ENCODE measurements around the gene RRAS2.
"Not testable (repeated sequence)": the region's sequence is repeated elsewhere in the genome, so short reads cannot be mapped to it uniquely, and the experiment has no call there.

Gene RRAS2

DNA sequence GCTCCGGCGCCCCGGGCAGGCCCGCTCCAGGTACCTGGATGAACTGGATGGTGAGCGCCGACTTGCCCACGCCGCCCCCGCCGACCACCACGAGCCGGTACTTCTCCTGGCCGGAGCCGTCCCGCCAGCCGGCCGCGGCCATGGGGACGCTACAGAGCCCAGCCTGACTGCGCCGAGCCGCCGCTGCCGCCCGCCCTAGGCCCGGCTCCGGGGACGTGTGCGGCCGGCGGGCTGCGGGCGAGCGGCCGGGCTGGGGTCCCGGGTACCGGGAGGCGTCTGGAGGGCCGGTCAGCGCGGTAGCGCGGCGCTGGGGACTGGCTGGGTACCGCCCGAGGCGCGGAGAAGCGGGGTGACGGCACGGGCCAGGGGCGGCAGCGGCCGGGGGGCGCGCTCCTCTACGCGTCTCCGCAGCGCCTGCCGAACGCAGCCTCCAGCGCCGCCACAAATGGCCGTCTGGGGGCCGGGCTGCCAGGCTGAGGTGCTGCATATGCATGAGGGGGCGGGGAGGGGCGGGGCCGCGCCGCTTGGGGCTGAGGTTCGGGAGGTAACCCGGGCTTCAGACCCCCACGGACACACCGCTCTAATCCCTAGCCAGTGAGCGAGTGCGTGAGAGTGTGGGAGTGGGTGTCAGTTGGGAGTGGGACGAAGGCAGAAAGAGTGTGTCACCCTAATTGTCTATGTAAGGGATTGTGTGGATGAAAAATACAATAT, at the start of gene RRAS2:
Gene RRAS2 (minus strand): TSS at position 455 of the 711 bp plus-strand sequence. CDS start 313 bp downstream, at position 142.
- peak within 1 kb of the TSS; percentile 76 for H3K4me3 ChIP-seq (ENCODE audit: low read length)
- H3K27me3 ChIP-seq (ENCODE audit: insufficient read depth, low read length): no peaks in the 10 kb centered on the region
- H2AFZ ChIP-seq (ENCODE audit: low read depth, low read length): peak within 1 kb of the TSS; percentile 84
- H3K9me3 ChIP-seq (ENCODE audit: low read length): no peaks in the 10 kb centered on the region
- H3K4me1 ChIP-seq (ENCODE audit: insufficient read depth, low read length): peaks cover 9% of the 10 kb centered on the region
- H3K36me3 ChIP-seq (ENCODE audit: insufficient read depth, low read length): no peaks in the 10 kb centered on the region

DNA sequence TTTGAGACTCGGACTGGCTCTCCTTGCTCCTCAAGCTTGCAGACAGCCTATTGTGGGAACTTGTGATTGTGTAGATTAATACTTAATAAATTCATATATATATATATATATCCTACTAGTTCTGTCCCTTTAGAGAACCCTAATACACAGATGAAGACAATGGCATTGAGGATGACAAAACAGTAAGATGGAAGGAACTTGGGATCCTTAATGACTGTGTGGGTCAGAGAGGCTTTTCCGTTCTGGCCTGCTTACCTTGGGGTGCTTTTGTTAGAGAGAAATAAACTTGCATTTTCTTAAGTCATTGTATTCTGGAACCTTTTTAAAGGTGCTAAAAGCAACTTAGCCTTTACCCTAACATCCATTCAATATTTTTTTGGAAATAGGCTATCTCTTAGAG, 49.6 kb upstream of the RRAS2 start:
- Histone ChIP-seq H3K36me3 (ENCODE audit: insufficient read depth, low read length) (no peaks in the 10 kb centered on the region), H3K4me3 (ENCODE audit: low read length) (no peak overlapping the region), H2AFZ (ENCODE audit: low read depth, low read length) (no peak overlapping the region), H3K9me3 (ENCODE audit: low read length) (no peaks in the 10 kb centered on the region), H3K27me3 (ENCODE audit: insufficient read depth, low read length) (peaks cover 5% of the 10 kb centered on the region), H3K4me1 (ENCODE audit: insufficient read depth, low read length) (peaks cover 4% of the 10 kb centered on the region)

DNA sequence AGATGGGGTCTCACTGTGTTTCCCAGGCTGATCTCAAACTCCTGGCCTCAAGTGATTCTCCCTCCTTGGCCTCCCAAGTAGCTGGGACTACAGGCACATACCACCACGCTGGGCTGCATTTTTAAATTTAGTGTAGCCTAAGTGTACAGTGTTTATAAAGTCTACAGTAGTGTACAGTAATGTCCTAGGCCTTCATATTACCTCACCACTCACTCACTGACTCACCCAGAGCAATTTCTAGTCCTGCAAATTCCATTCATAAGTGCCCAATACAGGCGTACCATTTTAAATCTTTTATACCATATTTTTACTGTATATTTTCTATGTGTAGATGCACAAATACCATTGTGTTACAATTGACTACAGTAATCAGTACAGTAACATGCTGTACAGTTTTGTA, 47.1 kb upstream of the RRAS2 start:
- not testable (repeated sequence) for H2AFZ ChIP-seq (ENCODE audit: low read depth, low read length); H3K4me1 ChIP-seq (ENCODE audit: insufficient read depth, low read length); H3K4me3 ChIP-seq (ENCODE audit: low read length); H3K9me3 ChIP-seq (ENCODE audit: low read length); H3K36me3 ChIP-seq (ENCODE audit: insufficient read depth, low read length)
- peaks cover 14% of the 10 kb centered on the region for H3K27me3 ChIP-seq (ENCODE audit: insufficient read depth, low read length)

DNA sequence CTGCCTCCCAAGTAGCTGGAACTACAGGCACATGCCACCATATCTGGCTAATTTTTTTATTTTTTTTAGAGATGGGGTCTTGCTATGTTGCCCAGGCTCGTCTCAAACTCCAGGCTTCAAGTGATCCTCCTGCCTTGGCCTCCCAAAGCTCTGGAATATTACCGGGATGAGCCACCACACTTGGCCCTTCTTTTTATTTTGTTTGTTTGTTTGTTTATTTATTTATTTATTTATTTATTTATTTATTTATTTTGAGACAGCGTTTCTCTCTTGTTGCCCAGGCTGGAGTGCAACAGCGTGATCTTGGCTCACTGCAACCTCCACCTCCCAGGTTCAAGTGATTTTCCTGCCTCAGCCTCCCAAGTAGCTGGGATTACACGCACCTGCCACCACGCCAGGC, 44.5 kb upstream of the RRAS2 start:
- not testable (repeated sequence) for H3K36me3 ChIP-seq (ENCODE audit: insufficient read depth, low read length); H3K9me3 ChIP-seq (ENCODE audit: low read length); H3K4me3 ChIP-seq (ENCODE audit: low read length); H3K4me1 ChIP-seq (ENCODE audit: insufficient read depth, low read length); H2AFZ ChIP-seq (ENCODE audit: low read depth, low read length)
- peaks cover 19% of the 10 kb centered on the region for H3K27me3 ChIP-seq (ENCODE audit: insufficient read depth, low read length)

DNA sequence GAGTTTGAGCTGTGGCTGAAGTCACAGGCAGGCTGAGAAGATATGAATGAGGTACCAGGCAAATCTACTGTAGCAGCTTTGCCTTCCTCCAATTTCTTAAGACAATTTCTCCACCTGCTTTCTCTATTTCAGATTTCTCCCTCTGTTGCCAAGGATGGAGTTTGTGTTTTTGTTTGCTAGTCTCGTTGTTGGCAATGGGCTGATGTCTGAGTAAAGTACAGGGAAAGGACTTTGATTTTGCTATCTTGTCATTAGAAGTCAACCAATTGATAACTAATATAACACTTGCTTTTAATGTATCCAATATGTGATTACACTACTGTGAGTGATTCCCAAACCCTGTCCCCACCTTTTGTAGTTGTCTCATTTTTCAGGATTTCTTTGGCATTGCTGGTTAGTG, 40.1 kb upstream of the RRAS2 start:
- Histone ChIP-seq H3K9me3 (ENCODE audit: low read length) (no peaks in the 10 kb centered on the region), H3K4me1 (ENCODE audit: insufficient read depth, low read length) (no peaks in the 10 kb centered on the region), H3K4me3 (ENCODE audit: low read length) (no peak overlapping the region), H2AFZ (ENCODE audit: low read depth, low read length) (no peak overlapping the region), H3K27me3 (ENCODE audit: insufficient read depth, low read length) (peaks cover 22% of the 10 kb centered on the region), H3K36me3 (ENCODE audit: insufficient read depth, low read length) (no peaks in the 10 kb centered on the region)

DNA sequence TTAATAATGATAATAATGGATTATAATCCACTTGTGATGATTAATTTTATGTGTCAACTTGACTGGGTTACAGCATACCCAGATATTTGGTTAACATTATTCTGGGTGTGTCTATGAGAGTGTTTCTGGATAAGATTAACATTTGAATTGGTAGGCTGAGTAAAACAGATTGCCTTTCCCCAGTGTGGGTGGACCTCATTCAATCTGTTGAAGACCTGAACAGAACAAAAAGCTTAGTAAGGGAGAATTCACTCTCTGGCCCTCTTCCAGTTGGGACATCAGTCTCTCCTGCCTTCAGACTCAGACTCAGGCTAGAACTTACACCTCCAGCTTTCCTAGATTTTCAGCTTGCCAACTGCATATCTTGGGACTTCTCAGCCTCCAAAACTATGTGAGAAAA, 37.3 kb upstream of the RRAS2 start:
- no peak overlapping the region for H3K4me3 ChIP-seq (ENCODE audit: low read length)
- peaks cover 22% of the 10 kb centered on the region for H3K27me3 ChIP-seq (ENCODE audit: insufficient read depth, low read length)
- no peaks in the 10 kb centered on the region for H3K4me1 ChIP-seq (ENCODE audit: insufficient read depth, low read length)
- H3K36me3 ChIP-seq (ENCODE audit: insufficient read depth, low read length): no peaks in the 10 kb centered on the region
- H3K9me3 ChIP-seq (ENCODE audit: low read length): no peaks in the 10 kb centered on the region
- H2AFZ ChIP-seq (ENCODE audit: low read depth, low read length): no peak overlapping the region

DNA sequence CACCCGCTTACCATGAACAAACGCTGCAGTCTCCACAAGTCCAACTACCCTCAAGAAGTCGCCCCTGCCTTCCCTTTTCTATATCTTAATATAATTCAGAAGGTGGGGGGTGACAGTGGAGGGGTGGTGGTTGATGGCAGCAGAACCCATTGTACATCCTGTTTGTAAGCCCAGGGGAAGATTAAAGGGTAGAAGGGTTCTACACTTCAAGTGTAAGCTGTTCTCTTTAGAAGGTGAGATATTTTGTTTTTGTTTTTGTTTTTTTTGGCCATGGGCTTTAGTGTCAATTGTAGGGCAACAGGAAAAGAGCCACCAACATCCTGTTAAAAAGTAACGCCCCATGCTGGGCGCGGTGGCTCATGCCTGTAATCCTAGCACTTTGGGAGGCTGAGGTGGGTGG, 34.9 kb upstream of the RRAS2 start:
- Histone ChIP-seq H3K36me3 (ENCODE audit: insufficient read depth, low read length) (no peaks in the 10 kb centered on the region), H3K4me1 (ENCODE audit: insufficient read depth, low read length) (no peaks in the 10 kb centered on the region), H2AFZ (ENCODE audit: low read depth, low read length) (no peak overlapping the region)

DNA sequence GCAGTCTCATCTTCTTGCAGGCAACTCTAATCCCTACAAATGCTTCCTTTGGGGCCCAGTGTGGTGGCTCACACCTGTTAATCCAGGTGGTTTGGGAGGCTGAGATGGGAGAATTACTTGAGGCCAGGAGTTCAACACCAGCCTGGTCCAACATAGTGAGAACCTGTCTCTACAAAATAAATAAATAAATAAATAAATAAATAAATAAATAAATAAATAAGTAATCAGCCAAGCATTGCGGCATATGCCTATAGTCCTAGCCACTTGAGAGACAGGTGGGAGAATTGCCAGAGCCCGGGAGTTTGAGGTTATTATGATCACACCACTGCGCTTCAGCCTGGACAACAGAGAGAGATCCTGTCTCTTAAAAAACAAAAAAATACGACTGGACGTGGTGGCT, 34.1 kb upstream of the RRAS2 start:
- Histone ChIP-seq H3K9me3 (ENCODE audit: low read length) (no peaks in the 10 kb centered on the region), H3K4me3 (ENCODE audit: low read length) (no peak overlapping the region), H3K36me3 (ENCODE audit: insufficient read depth, low read length) (no peaks in the 10 kb centered on the region), H3K4me1 (ENCODE audit: insufficient read depth, low read length) (no peaks in the 10 kb centered on the region), H3K27me3 (ENCODE audit: insufficient read depth, low read length) (peaks cover 21% of the 10 kb centered on the region), H2AFZ (ENCODE audit: low read depth, low read length) (no peak overlapping the region)

More for the DNA sequence above, 34.9 kb upstream of the RRAS2 start:
- peaks cover 20% of the 10 kb centered on the region for H3K27me3 ChIP-seq (ENCODE audit: insufficient read depth, low read length)
- H3K9me3 ChIP-seq (ENCODE audit: low read length): no peaks in the 10 kb centered on the region
- no peak overlapping the region for H3K4me3 ChIP-seq (ENCODE audit: low read length)

DNA sequence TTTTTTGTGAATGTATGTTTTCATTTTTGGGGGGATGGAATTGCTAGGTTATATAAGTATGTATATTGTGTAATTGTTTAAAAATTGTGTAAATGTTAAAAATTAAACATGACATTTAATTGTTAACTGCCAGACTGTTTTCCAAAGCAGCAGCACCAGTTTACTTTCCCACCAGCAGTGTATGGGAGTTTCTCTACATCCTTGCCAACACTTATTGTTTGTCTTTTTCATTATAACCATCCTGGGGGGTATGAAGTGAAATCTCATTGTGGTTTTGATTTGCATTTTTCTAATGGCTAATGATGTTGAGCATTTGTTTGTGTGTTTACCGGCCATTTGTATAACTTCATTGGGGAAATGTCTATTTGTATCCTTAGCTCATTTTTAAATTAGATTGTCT, 31.7 kb upstream of the RRAS2 start:
- Histone ChIP-seq H3K4me1 (ENCODE audit: insufficient read depth, low read length) (peaks cover 17% of the 10 kb centered on the region), H3K4me3 (ENCODE audit: low read length) (no peak overlapping the region), H3K9me3 (ENCODE audit: low read length) (no peaks in the 10 kb centered on the region), H2AFZ (ENCODE audit: low read depth, low read length) (no peak overlapping the region), H3K36me3 (ENCODE audit: insufficient read depth, low read length) (no peaks in the 10 kb centered on the region), H3K27me3 (ENCODE audit: insufficient read depth, low read length) (peaks cover 23% of the 10 kb centered on the region)

DNA sequence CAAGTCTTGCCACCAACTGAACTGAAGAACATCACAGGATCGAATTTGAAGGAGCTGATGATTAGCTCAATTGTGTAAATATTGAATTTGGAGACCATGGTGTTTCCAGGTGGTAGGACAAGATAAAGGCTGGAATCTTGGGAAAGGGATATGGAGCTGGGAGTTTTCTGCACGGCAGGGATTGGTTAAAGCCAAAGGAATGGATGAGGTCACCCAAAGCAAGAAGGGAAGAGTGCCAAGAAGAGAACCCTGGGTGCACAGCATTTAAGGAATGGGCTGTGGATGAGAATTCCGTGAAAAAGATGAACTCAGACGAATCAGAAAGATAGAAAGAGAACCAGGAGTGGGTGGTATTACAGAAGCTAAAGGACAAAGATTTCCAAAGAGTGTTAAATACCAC, 29.4 kb upstream of the RRAS2 start:
- no peak overlapping the region for H3K4me3 ChIP-seq (ENCODE audit: low read length)
- no peaks in the 10 kb centered on the region for H3K9me3 ChIP-seq (ENCODE audit: low read length)
- no peak overlapping the region for H2AFZ ChIP-seq (ENCODE audit: low read depth, low read length)
- H3K36me3 ChIP-seq (ENCODE audit: insufficient read depth, low read length): no peaks in the 10 kb centered on the region
- H3K4me1 ChIP-seq (ENCODE audit: insufficient read depth, low read length): peaks cover 17% of the 10 kb centered on the region
- H3K27me3 ChIP-seq (ENCODE audit: insufficient read depth, low read length): peaks cover 44% of the 10 kb centered on the region

DNA sequence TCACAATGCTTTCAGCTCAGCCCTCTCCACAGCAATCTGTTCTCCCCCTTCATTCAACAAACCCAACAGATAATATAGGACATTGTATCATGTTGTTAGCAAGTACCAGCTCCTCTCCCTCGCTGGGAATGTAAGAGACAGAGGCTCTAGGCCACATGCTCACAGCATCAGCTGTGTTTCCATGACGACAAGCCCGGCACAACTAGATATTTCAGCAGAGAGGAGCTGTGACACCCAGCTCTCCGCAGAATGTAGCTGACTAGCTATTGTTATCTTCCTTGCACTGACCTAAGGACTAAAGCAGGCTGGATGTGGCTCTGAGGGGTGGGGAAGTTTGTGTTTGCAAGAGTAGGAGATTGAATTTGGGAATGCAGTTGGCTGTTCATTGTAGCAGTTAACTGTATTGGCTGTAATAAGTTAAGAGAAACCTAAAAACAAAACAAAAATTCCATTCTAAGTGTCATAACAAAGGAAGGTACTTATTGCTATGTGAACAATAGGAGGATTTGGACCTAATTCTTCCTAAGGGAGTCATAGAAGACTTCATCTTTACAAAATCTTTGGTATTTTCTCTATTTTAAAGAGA, 28.0 kb upstream of the RRAS2 start:
- Histone ChIP-seq H3K4me3 (ENCODE audit: low read length) (no peak overlapping the region), H3K27me3 (ENCODE audit: insufficient read depth, low read length) (peaks cover 52% of the 10 kb centered on the region), H2AFZ (ENCODE audit: low read depth, low read length) (no peak overlapping the region), H3K36me3 (ENCODE audit: insufficient read depth, low read length) (no peaks in the 10 kb centered on the region), H3K9me3 (ENCODE audit: low read length) (no peaks in the 10 kb centered on the region), H3K4me1 (ENCODE audit: insufficient read depth, low read length) (peaks cover 17% of the 10 kb centered on the region)

DNA sequence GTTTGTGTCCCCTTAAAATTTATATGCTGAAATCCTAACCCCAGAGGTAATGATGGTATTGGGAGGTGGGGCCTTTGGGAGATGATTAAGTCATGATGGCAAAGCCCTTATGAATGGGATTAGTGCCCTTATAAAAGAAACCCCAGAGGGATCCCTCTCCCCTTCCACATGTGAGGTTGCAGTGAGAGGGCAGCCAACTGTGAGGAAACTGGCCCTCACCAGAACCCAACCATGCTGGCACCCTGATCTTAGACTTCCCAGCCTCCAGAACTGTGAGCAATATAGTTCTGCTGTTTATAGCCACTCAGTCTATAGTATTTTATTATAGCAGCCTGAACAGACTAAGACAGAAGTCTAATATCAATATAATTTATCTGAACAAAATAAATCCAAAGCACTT, 27.1 kb upstream of the RRAS2 start:
- Histone ChIP-seq H3K36me3 (ENCODE audit: insufficient read depth, low read length) (no peaks in the 10 kb centered on the region), H3K4me3 (ENCODE audit: low read length) (no peak overlapping the region), H3K27me3 (ENCODE audit: insufficient read depth, low read length) (peaks cover 56% of the 10 kb centered on the region), H3K4me1 (ENCODE audit: insufficient read depth, low read length) (peaks cover 21% of the 10 kb centered on the region), H2AFZ (ENCODE audit: low read depth, low read length) (no peak overlapping the region), H3K9me3 (ENCODE audit: low read length) (no peaks in the 10 kb centered on the region)

DNA sequence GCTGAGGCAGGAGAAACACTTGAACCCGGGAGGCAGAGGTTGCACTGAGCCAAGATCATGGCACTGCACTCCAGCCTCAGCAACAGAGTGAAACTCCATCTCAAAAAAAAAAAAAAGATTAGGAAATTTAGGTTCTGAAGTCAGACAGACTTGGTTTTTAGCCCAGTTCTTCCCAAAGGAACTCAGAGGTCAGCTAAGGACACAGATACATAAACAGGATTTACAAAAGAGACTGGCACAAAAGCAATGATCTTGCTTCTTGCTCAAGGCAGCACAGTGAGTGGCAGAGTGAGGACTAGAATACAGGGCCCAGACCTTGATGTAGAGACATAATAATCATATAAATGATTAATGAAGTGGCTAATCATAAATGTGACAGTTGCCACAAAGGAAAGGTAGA, 25.4 kb upstream of the RRAS2 start:
- Histone ChIP-seq H3K36me3 (ENCODE audit: insufficient read depth, low read length) (no peaks in the 10 kb centered on the region), H2AFZ (ENCODE audit: low read depth, low read length) (no peak overlapping the region), H3K4me1 (ENCODE audit: insufficient read depth, low read length) (peaks cover 25% of the 10 kb centered on the region), H3K9me3 (ENCODE audit: low read length) (no peaks in the 10 kb centered on the region), H3K27me3 (ENCODE audit: insufficient read depth, low read length) (peaks cover 72% of the 10 kb centered on the region), H3K4me3 (ENCODE audit: low read length) (no peak overlapping the region)

DNA sequence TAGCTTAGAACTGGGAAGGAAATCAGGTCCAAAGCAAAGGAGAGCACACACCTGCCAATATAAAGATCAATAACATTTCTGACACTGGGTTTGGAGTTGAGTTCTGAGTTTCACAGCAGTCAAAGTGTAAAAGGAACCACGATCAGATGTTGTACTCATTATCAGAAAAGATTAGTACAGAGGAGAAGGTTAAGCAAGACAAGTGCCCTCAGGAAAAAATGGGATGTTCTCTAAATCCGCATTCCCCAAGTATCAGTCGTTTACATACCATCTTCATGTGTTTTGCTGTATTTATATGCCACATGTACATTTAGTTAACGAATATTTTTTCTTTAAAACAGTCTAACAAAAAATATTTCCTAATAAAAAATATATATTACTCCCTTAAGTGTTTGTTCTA, 23.0 kb upstream of the RRAS2 start:
- Histone ChIP-seq H3K4me3 (ENCODE audit: low read length) (no peak overlapping the region), H3K36me3 (ENCODE audit: insufficient read depth, low read length) (no peaks in the 10 kb centered on the region), H3K27me3 (ENCODE audit: insufficient read depth, low read length) (peaks cover 73% of the 10 kb centered on the region), H3K4me1 (ENCODE audit: insufficient read depth, low read length) (peaks cover 17% of the 10 kb centered on the region), H3K9me3 (ENCODE audit: low read length) (no peaks in the 10 kb centered on the region), H2AFZ (ENCODE audit: low read depth, low read length) (no peak overlapping the region)

All from neuron (in vitro differentiated cells).